Endothelial cell (in vitro differentiated cells): ENCODE results near the gene C6orf89. TPM values are rescaled to one million over a fixed set of nuclear protein-coding genes. Genes with fewer than 3 reads are reported as not detected.

Experiments used
- DNase-seq: peaks from one replicate; pipeline ENCODE4 v3.0.0; 2021; ENCODE audit warnings: low spot score
- H3K27ac Mint-ChIP-seq: one replicate; pipeline ENCODE4 v1.8.0; 2021; ENCODE audit warnings: mixed read lengths, inconsistent platforms; ENCODE audit not compliant: unreplicated experiment
- H3K27me3 Mint-ChIP-seq: one replicate; pipeline ENCODE4 v1.8.0; 2021; ENCODE audit warnings: mild to moderate bottlenecking, moderate library complexity, mixed read lengths, inconsistent platforms; ENCODE audit not compliant: unreplicated experiment
- H3K36me3 Mint-ChIP-seq: one replicate; pipeline ENCODE4 v1.8.0; 2021; ENCODE audit warnings: mild to moderate bottlenecking, low read depth, mixed read lengths, inconsistent platforms; ENCODE audit not compliant: unreplicated experiment
- H3K4me1 Mint-ChIP-seq: one replicate; pipeline ENCODE4 v1.8.0; 2021; ENCODE audit warnings: mild to moderate bottlenecking, mixed read lengths, inconsistent platforms; ENCODE audit not compliant: unreplicated experiment
- H3K4me3 Mint-ChIP-seq: one replicate; pipeline ENCODE4 v1.8.0; 2021; ENCODE audit warnings: mild to moderate bottlenecking, mixed read lengths, inconsistent platforms; ENCODE audit not compliant: unreplicated experiment
- H3K9me3 Mint-ChIP-seq: one replicate; pipeline ENCODE4 v1.8.0; 2021; ENCODE audit warnings: mixed read lengths, inconsistent platforms; ENCODE audit not compliant: unreplicated experiment
- CTCF ChIP-seq: fragments of 200-600 bp; sonication (generic); IDR thresholded peaks from one replicate; pipeline ENCODE4 v1.5.0; 2021; ENCODE audit warnings: antibody characterized with exemption; ENCODE audit not compliant: unreplicated experiment
- total RNA-seq: library from RNA; stranded (reverse); fragmentation: NEBNext Ultra II Directional; extraction: Animal tissue kit (Norgen Biotek cat#: 25700); gene quantifications from one replicate; pipeline ENCODE4 v1.2.1, GENCODE V29; 2021; ENCODE audit not compliant: unreplicated experiment

The C6orf89 gene
- total RNA-seq, 1 donor from 2014 or later, result 43.2 TPM

GRCh38 chr6:36848658-36849441 is 36.9 kb upstream of the C6orf89 start:
- Mint-ChIP-seq H3K36me3 (peaks cover 13% of the 10 kb centered on the region), H3K27me3 (peaks cover 6% of the 10 kb centered on the region), H3K27ac (no peak overlapping the region), H3K9me3 (no peaks in the 10 kb centered on the region), H3K4me1 (peaks cover 32% of the 10 kb centered on the region), H3K4me3 (no peak overlapping the region)
- no peak for TF ChIP-seq CTCF
- peak; percentile 49 for DNase-seq

- Mint-ChIP-seq H3K9me3 (no peaks in the 10 kb centered on the region), H3K4me3 (no peak overlapping the region), H3K36me3 (peaks cover 14% of the 10 kb centered on the region), H3K27ac (peak overlapping the region; percentile 11), H3K4me1 (peaks cover 32% of the 10 kb centered on the region), H3K27me3 (peaks cover 6% of the 10 kb centered on the region)
- TF ChIP-seq CTCF, result no peak
- DNase-seq, result no peak
These were observed 35.7 kb upstream of the C6orf89 start for GRCh38 chr6:36850021-36850420.

GRCh38 chr6:36851149-36851614 is 34.6 kb upstream of the C6orf89 start:
- peak; percentile 90 for TF ChIP-seq CTCF
- H3K4me1 Mint-ChIP-seq, result peaks cover 32% of the 10 kb centered on the region
- H3K9me3 Mint-ChIP-seq, result no peaks in the 10 kb centered on the region
- H3K4me3 Mint-ChIP-seq, result no peak overlapping the region
- peak; percentile 58 for DNase-seq
- H3K27ac Mint-ChIP-seq, result no peak overlapping the region
- peaks cover 2% of the 10 kb centered on the region for H3K27me3 Mint-ChIP-seq
- H3K36me3 Mint-ChIP-seq, result peaks cover 17% of the 10 kb centered on the region

GRCh38 chr6:36851626-36852025 is 34.1 kb upstream of the C6orf89 start:
- H3K36me3 Mint-ChIP-seq, result peaks cover 21% of the 10 kb centered on the region
- peak overlapping the region; percentile 68 for H3K27ac Mint-ChIP-seq
- H3K9me3 Mint-ChIP-seq, result no peaks in the 10 kb centered on the region

More at GRCh38 chr6:36851626-36852025, 34.1 kb upstream of the C6orf89 start:
- Mint-ChIP-seq H3K4me3 (peak overlapping the region; percentile 52), H3K27me3 (peaks cover 2% of the 10 kb centered on the region), H3K4me1 (peaks cover 32% of the 10 kb centered on the region)
- no peak for TF ChIP-seq CTCF
- no peak for DNase-seq
